GM08714 (cell line): Measurements from ENCODE around the gene KCNQ1.

Experiments used
- H3K4me3 ChIP-seq: fragments of 200-500 bp; sonication (Bioruptor generic); 2 replicates; pipeline ENCODE4 v1.5.1; 2014; ENCODE audit warnings: mild to moderate bottlenecking, low read length, inconsistent platforms
- ZNF274 ChIP-seq: IDR thresholded peaks from 2 replicates; pipeline ENCODE4 v1.6.1; 2012; ENCODE audit warnings: mild to moderate bottlenecking, low read depth, low read length

The KCNQ1 gene

GRCh38 chr11:2531277-2531986 is 86.6 kb downstream of the KCNQ1 start:
- TF ChIP-seq ZNF274, result no peak
- H3K4me3 ChIP-seq, result no peak overlapping the region

DNA sequence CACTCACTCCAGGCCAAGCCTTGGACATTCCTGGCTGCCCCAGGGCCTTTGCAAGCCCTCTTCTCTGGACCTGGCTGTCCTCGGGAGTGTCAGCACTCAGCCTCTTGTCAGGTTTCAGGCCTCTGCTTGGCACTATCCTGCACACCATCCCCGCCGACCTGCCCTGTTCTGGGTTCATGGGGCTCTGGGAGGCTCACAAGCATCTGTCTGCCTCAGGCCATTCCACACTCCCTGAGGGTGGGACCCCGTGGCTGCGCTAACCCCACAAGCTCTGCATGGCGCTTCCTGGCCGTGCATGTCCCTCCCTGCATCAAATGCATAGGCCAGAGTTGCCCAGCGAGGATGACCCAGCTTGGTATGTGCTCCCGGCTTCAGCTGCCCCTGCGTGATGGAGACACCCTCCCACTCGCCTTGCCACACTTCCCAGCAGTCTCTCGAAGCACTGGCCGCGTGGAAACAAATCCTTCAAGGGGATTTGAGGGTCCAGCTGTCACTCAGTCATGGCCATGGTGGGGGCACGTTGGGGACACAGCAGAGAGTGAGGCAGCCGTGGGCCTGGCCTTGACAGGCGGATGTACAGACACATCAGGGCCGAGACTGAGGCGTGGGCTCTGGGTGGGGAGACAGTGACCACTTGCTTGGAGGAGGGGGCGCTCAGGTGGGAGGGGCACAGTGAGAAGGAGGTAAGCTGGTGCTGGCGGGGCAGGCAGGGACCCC is 87.3 kb downstream of the KCNQ1 start:
- H3K4me3 ChIP-seq, result no peak overlapping the region
- TF ChIP-seq ZNF274, result no peak

GRCh38 chr11:2532704-2533586 is 88.1 kb downstream of the KCNQ1 start:
- no peak overlapping the region for H3K4me3 ChIP-seq
- TF ChIP-seq ZNF274, result no peak

DNA sequence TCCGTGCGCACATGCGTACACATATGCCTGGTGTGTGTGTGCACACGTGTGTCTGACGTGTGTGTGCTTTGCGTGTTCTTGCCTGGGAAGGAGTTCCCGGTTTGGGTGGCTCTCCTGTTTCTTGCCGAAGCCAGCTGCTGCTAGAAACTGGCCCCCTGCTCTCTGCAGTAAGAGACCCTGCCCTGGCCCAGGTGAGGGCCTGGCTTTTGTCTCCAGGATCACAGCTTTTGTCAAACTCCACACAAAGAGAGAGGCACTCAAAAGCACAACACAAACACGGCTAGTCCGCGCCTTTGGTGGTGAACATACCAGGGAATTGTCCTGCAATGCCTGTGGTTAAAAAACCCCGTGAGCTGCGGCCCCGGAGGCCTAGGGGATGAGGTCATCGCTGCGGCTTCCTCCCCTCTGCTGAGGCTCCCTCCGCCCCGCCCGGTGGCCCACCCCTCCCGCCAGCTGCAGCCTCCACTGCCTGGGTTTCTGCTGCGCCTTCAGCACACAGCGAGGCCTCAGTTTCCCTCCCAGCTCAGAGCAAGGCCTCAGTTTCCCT is 88.9 kb downstream of the KCNQ1 start:
- no peak for TF ChIP-seq ZNF274
- H3K4me3 ChIP-seq, result no peak overlapping the region

- no peak overlapping the region for H3K4me3 ChIP-seq
- TF ChIP-seq ZNF274, result no peak
These were observed 89.5 kb downstream of the KCNQ1 start for GRCh38 chr11:2534134-2534956.

DNA sequence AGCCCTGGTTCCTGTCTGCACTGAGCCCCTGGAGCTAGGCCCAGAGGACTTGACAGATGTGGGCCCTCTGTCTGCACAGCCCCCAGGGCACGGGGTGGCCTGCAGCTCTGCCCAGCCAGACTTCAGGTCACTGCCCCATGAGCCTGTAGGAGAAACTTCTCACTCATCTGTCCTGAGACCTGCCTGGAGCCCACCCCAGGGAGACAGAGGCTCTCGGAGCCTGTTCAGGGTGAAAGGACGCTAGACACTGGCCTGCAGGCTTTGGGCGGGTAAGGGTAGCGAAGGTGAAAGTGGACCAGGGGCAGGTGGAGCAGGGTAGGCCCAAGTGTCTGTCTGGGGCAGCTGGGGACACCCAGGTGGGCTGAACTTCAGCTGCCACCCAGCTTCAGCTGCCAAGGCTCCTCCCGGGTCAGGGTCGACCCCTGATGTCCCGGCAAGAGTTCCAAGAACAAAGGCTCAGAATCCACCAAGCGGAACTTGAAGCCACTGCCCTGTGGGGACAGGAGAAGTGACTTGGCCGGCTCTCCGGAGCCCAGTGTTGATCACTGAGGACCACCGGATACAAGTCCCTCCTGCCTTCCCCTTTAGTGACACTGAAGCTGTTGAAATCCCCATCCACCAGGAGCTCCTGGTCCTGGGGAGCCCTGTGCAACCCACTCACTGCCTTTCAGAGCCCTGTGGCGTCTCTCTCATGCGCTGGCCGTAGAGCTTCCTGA is 90.3 kb downstream of the KCNQ1 start:
- TF ChIP-seq ZNF274, result no peak
- H3K4me3 ChIP-seq, result no peak overlapping the region

GRCh38 chr11:2535673-2536439 is 91.0 kb downstream of the KCNQ1 start:
- no peak for TF ChIP-seq ZNF274
- H3K4me3 ChIP-seq, result no peak overlapping the region

DNA sequence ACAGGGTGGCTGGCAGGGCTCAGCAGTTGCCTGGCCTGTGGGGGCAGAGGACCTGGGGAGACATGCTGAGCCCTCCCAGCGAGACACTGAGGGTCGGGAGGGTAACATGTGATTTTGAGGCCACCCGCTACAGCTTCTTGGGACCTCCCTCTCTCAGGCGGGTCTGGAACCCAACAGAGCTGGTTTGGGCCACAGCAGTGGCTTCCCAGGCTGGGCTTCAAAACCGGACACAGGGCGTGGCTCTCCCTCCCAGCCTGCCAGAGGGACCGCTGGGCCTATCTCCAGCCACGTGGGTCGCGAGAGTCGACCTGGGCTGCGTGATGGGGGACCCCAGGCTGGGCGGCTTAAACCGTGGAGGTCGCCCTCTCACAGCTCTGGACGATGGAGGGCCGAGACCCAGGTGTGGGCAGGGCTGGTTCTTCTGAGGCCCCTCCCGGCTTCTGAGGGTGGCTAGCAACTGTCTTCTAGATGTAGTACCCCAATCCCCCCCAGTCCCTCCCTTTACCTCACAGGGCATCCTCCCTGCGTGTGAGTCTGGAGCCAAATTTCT is 91.7 kb downstream of the KCNQ1 start:
- H3K4me3 ChIP-seq, result no peak overlapping the region
- TF ChIP-seq ZNF274, result no peak

- no peak for TF ChIP-seq ZNF274
- no peak overlapping the region for H3K4me3 ChIP-seq
These were observed 92.3 kb downstream of the KCNQ1 start for GRCh38 chr11:2537010-2537705.

- no peak overlapping the region for H3K4me3 ChIP-seq
- no peak for TF ChIP-seq ZNF274
These were observed 93.3 kb downstream of the KCNQ1 start for GRCh38 chr11:2537896-2538724.

- no peak for TF ChIP-seq ZNF274
- H3K4me3 ChIP-seq, result no peak overlapping the region
These were observed 94.1 kb downstream of the KCNQ1 start for GRCh38 chr11:2538951-2539350.
